Measurements from ENCODE around the gene ASTN2.

GRCh38 chr9:116589392-116590354 is 825.2 kb downstream of the ASTN2 start:
- TF ChIP-seq, protein P1, sequence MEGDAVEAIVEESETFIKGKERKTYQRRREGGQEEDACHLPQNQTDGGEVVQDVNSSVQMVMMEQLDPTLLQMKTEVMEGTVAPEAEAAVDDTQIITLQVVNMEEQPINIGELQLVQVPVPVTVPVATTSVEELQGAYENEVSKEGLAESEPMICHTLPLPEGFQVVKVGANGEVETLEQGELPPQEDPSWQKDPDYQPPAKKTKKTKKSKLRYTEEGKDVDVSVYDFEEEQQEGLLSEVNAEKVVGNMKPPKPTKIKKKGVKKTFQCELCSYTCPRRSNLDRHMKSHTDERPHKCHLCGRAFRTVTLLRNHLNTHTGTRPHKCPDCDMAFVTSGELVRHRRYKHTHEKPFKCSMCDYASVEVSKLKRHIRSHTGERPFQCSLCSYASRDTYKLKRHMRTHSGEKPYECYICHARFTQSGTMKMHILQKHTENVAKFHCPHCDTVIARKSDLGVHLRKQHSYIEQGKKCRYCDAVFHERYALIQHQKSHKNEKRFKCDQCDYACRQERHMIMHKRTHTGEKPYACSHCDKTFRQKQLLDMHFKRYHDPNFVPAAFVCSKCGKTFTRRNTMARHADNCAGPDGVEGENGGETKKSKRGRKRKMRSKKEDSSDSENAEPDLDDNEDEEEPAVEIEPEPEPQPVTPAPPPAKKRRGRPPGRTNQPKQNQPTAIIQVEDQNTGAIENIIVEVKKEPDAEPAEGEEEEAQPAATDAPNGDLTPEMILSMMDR (IDR thresholded peaks at IDR 0.05 in 8 of 11, conservative IDR thresholded peaks at IDR 0.05 in 3 of 11) = peak in 4 of 11 experiments; percentile 14 to 39 (median 25)
- TF ChIP-seq POLR2A (IDR thresholded peaks at IDR 0.05) = no peak
- no peak for TF ChIP-seq POLR2AphosphoS5 (IDR thresholded peaks at IDR 0.05)

Measured in spleen (tissue), 7 donors.